MM.1S (cell line): Measurements from ENCODE around the gene MEDAG.

Experiments used
- DNase-seq: peaks from one replicate; pipeline ENCODE4 v3.0.0-alpha.2; 2015
- H2AFZ ChIP-seq: fragments of 300-600 bp; sonication (generic); 2 replicates; pipeline ENCODE4 v1.6.0; 2016; ENCODE audit warnings: antibody characterized with exemption, low read length
- H3F3A ChIP-seq: fragments of 300-600 bp; sonication (generic); 2 replicates; pipeline ENCODE4 v1.6.1; 2016; ENCODE audit warnings: mild to moderate bottlenecking, antibody characterized with exemption, low read length, moderate library complexity, mixed read lengths; ENCODE audit not compliant: insufficient read depth
- H3K27ac ChIP-seq: fragments of 300-600 bp; sonication (generic); 2 replicates; pipeline ENCODE4 v1.5.1; 2016; ENCODE audit warnings: mild to moderate bottlenecking, low read length
- H3K27me3 ChIP-seq: fragments of 300-600 bp; sonication (generic); replicated peaks from 2 replicates; pipeline ENCODE4 v1.6.0; 2016; ENCODE audit warnings: low read length; ENCODE audit not compliant: insufficient read depth
- H3K36me3 ChIP-seq: fragments of 300-600 bp; sonication (generic); replicated peaks from 2 replicates; pipeline ENCODE4 v1.6.1; 2016; ENCODE audit warnings: mild to moderate bottlenecking, low read length, mixed read lengths; ENCODE audit not compliant: insufficient read depth
- H3K4me1 ChIP-seq: fragments of 300-600 bp; sonication (generic); 2 replicates; pipeline ENCODE4 v1.6.1; 2016; ENCODE audit warnings: low read length, mixed read lengths
- H3K4me2 ChIP-seq: fragments of 300-600 bp; sonication (generic); 2 replicates; pipeline ENCODE4 v1.6.0; 2016; ENCODE audit warnings: low read depth, low read length
- H3K4me3 ChIP-seq: fragments of 300-600 bp; sonication (generic); 2 replicates; pipeline ENCODE4 v1.5.1; 2016; ENCODE audit warnings: low read length, mixed read lengths
- H3K79me2 ChIP-seq: fragments of 300-600 bp; sonication (generic); 2 replicates; pipeline ENCODE4 v1.6.1; 2016; ENCODE audit warnings: mixed run types, low read length, mixed read lengths
- H3K9ac ChIP-seq: fragments of 300-600 bp; sonication (generic); 2 replicates; pipeline ENCODE4 v1.6.1; 2016; ENCODE audit warnings: low read length, mixed read lengths
- H3K9me2 ChIP-seq: fragments of 300-600 bp; sonication (generic); replicated peaks from 2 replicates; pipeline ENCODE4 v1.6.1; 2016; ENCODE audit warnings: mild to moderate bottlenecking, low read length, mixed read lengths; ENCODE audit not compliant: insufficient read depth
- H3K9me3 ChIP-seq: fragments of 300-600 bp; sonication (generic); replicated peaks from 2 replicates; pipeline ENCODE4 v1.6.1; 2016; ENCODE audit warnings: mild to moderate bottlenecking, low read length, mixed read lengths; ENCODE audit not compliant: insufficient read depth
- H4K20me1 ChIP-seq: fragments of 300-600 bp; sonication (generic); 2 replicates; pipeline ENCODE4 v1.6.1; 2016; ENCODE audit warnings: mild to moderate bottlenecking, low read length, moderate library complexity, mixed read lengths; ENCODE audit not compliant: insufficient read depth
- EZH2 ChIP-seq: fragments of 300-600 bp; sonication (generic); optimal IDR thresholded peaks from 2 replicates; pipeline ENCODE3; 2017; ENCODE audit warnings: low read depth, mild to moderate bottlenecking, antibody characterized with exemption, low read length, mixed read lengths
- EZH2phosphoT487 ChIP-seq: fragments of 300-600 bp; sonication (generic); IDR thresholded peaks from 2 replicates; pipeline ENCODE4 v1.6.1; 2018; ENCODE audit warnings: antibody characterized with exemption, low read length
- TF ChIP-seq, protein P1 (sequence below): fragments of 300-600 bp; sonication (generic); IDR thresholded peaks from 2 replicates; pipeline ENCODE4 v1.5.1; 2016; ENCODE audit warnings: antibody characterized with exemption, low read length, mixed read lengths

Gene MEDAG

DNA sequence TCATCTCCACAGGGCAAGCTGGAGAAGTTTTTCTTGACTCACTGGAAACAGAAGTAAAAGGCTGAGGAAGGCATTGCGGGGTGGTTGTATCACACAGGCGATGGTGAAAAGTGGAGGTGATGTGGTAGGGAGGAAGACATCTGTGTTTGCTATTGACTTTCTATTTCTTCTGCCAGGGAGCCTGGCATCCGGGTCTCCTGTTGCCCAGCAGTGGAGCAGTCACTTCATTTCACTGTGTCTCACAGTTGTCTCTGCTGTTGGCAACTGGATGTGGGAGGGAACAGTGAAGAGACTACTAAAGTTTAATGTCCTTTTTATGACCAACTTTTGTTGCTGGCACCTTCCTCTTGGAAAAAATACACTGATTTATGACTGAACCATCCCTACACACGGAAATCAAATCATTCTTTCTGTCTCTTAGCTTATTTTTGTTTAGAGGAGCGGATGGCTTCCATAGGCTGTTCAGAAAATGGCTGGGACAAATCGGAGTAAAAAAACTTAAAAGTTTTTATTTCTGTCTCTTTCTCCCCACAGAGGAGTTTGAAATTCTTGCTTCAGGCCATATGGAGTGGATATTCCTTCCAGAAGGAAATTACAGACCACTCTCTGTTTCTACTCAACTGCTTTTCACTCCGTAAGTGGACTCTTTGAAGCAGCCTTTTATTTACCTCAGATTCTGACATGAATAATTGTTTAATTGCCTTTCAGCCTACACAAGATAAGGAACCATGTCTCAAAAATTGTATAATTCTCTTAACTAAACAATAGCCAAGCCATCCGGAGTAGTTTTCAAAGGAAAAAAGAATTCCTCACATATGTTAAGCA lies 23.8 kb upstream of the MEDAG start:
- DNase-seq = no peak
- Histone ChIP-seq H3K9me3 (no peaks in the 10 kb centered on the region), H3K27me3 (no peaks in the 10 kb centered on the region), H3K79me2 (no peaks in the 10 kb centered on the region), H3K9ac (no peak overlapping the region), H3K27ac (no peak overlapping the region), H3K4me3 (no peak overlapping the region), H3K4me2 (no peak overlapping the region), H3K4me1 (no peaks in the 10 kb centered on the region), H3K36me3 (no peaks in the 10 kb centered on the region), H2AFZ (no peak overlapping the region), H4K20me1 (no peaks in the 10 kb centered on the region), H3F3A (no peaks in the 10 kb centered on the region), H3K9me2 (no peaks in the 10 kb centered on the region)
- TF ChIP-seq EZH2 (no peak), EZH2phosphoT487 (no peak)
- TF ChIP-seq, protein P1, sequence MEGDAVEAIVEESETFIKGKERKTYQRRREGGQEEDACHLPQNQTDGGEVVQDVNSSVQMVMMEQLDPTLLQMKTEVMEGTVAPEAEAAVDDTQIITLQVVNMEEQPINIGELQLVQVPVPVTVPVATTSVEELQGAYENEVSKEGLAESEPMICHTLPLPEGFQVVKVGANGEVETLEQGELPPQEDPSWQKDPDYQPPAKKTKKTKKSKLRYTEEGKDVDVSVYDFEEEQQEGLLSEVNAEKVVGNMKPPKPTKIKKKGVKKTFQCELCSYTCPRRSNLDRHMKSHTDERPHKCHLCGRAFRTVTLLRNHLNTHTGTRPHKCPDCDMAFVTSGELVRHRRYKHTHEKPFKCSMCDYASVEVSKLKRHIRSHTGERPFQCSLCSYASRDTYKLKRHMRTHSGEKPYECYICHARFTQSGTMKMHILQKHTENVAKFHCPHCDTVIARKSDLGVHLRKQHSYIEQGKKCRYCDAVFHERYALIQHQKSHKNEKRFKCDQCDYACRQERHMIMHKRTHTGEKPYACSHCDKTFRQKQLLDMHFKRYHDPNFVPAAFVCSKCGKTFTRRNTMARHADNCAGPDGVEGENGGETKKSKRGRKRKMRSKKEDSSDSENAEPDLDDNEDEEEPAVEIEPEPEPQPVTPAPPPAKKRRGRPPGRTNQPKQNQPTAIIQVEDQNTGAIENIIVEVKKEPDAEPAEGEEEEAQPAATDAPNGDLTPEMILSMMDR = no peak

DNA sequence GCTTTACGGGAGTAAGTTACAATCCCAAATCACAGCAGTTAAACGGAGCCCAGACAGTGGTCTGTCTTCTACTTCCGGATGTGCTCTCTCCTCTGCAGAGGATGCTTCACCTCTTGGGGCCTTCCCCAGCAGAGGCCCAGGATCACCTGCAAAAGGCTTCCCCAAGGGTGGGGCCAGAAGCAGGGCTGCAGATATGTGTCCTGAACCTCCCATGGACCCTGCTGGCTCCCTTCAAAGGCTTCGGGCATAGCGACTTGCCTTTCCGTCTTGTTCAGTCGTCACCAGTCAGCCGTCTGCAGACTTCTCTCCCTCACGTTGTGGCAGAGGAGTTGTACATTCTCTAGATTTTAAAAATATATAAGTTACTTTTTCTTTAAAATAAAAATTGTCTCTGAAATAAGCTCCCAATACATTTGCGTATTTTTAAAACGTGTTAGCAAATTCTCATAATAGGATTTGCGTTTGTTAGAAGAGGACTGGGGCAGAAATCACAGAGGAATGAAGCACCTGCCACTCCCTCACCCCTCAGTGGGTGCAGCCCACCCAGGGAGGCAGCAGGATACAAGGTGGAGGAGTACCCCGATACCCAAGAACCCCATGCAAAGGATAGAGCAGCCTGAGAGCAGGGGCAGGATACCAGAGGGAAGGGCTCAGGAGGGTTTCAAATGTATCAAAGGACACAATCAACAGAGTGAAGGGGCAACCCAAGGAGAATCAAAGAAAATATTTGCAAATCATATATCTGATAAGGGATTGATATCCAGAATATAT lies 22.9 kb upstream of the MEDAG start:
- TF ChIP-seq, protein P1 = no peak
- TF ChIP-seq EZH2phosphoT487 = no peak
- no peak for TF ChIP-seq EZH2
- Histone ChIP-seq H4K20me1 (no peaks in the 10 kb centered on the region), H3K9me3 (no peaks in the 10 kb centered on the region), H3K27ac (no peak overlapping the region), H3K27me3 (no peaks in the 10 kb centered on the region), H3K4me1 (no peaks in the 10 kb centered on the region), H3K9me2 (no peaks in the 10 kb centered on the region), H2AFZ (no peak overlapping the region), H3K36me3 (no peaks in the 10 kb centered on the region), H3F3A (no peaks in the 10 kb centered on the region), H3K79me2 (no peaks in the 10 kb centered on the region), H3K4me2 (no peak overlapping the region), H3K9ac (no peak overlapping the region), H3K4me3 (no peak overlapping the region)
- no peak for DNase-seq

DNA sequence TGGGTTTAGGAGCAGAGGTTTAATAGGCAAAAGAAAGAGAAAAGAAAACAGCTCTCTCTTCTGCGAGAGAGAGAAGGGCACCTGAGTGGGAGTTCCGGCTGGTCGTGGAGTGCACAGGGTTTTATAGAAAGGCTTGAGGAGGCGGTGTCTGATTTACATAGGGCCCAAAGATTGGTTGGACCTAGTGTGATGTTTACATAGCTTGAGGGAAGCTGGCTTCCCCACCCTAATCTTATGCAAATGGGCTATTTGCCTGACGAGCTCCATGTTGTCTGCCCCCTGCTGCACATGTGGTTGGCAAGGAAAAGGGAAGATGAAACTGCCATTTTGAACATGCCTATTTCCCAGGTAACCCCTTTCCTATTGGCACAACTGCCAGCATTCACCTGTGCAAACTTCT lies 21.5 kb upstream of the MEDAG start:
- Histone ChIP-seq H3K27me3 (no peaks in the 10 kb centered on the region), H3F3A (no peaks in the 10 kb centered on the region), H4K20me1 (no peaks in the 10 kb centered on the region), H3K4me2 (no peak overlapping the region), H3K9ac (no peak overlapping the region), H3K9me2 (no peaks in the 10 kb centered on the region), H3K36me3 (no peaks in the 10 kb centered on the region), H3K9me3 (no peaks in the 10 kb centered on the region), H3K79me2 (no peaks in the 10 kb centered on the region), H2AFZ (no peak overlapping the region), H3K4me3 (no peak overlapping the region), H3K4me1 (no peaks in the 10 kb centered on the region), H3K27ac (no peak overlapping the region)
- TF ChIP-seq EZH2 (no peak), EZH2phosphoT487 (no peak)
- TF ChIP-seq, protein P1 = no peak
- no peak for DNase-seq
